ENCODE data around the gene USP6NL.
"Not testable (repeated sequence)": the region's sequence is repeated elsewhere in the genome, so short reads cannot be mapped to it uniquely, and the experiment has no call there.

USP6NL gene

DNA sequence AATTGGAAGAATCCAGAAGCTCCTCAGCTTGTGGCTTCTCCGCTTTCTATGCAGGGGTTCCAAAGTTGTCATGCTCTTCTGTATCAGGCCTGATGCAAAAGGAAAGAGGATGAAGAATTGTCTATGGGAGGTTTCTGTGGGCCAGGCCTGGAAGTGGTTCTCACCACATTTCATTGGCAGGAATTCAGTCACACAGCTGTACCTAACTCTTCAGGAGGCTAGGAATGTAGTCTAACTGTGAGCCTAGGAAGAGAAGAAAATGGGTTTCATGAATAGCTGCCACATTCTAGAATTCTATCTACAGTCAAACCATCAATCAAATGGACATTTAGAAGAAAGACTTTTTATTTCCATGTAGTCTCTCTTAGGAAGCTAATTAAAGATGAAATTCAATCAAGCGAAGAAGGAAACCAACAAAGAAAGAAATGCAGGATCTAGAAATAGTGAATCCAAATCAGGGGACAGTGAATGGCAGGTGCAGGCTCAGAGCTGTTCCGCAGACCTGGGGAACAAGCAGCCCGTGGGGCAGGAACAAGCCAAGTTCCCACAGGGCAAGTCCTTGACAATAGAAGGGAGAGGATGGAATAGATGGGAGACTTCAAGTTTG is 25.4 kb upstream of the USP6NL start:
- DNase-seq (ENCODE audit: low spot score), result no peak
- TF ChIP-seq, protein P1, sequence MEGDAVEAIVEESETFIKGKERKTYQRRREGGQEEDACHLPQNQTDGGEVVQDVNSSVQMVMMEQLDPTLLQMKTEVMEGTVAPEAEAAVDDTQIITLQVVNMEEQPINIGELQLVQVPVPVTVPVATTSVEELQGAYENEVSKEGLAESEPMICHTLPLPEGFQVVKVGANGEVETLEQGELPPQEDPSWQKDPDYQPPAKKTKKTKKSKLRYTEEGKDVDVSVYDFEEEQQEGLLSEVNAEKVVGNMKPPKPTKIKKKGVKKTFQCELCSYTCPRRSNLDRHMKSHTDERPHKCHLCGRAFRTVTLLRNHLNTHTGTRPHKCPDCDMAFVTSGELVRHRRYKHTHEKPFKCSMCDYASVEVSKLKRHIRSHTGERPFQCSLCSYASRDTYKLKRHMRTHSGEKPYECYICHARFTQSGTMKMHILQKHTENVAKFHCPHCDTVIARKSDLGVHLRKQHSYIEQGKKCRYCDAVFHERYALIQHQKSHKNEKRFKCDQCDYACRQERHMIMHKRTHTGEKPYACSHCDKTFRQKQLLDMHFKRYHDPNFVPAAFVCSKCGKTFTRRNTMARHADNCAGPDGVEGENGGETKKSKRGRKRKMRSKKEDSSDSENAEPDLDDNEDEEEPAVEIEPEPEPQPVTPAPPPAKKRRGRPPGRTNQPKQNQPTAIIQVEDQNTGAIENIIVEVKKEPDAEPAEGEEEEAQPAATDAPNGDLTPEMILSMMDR (IDR thresholded peaks at IDR 0.05; ENCODE audit: borderline replicate concordance, control extremely low read depth, extremely low read depth, insufficient read depth, missing control alignments), result no peak
- in situ Hi-C loops (cut with MboI; ENCODE audit: low sequenced_read_pairs, unreplicated experiment), result no loop called here

DNA sequence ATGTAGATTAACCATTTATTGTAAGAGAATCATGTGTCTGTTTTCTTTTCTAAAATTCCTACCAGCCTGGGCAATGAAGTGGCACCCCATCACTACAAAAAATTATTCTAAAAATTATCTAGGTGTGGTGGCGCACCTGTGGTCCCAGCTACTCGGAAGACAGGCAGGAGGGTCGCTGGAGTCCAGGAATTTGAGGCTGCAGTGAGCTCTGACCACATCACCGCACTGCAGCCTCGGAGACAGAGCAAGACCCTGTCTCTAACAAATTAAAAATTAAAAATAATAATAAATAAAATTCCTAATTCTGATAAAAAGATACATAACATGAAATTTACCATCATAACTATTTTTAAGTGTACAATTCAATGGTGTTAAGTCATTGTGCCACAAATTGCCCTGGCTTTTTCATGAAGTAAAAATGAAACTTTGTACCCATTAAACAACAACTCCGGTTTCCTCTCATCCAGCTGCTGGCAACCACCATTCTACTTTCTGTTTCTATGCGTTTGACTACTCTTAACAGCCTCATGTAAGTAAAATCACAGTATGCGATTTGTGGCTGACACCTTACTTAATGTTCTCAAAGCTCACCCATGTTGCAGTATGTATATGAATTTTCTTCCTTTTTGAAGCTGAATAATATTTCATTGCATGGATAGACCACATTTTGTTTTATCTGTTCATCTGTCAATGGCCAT is 20.6 kb upstream of the USP6NL start:
- TF ChIP-seq, protein P1 (IDR thresholded peaks at IDR 0.05; ENCODE audit: borderline replicate concordance, control extremely low read depth, extremely low read depth, insufficient read depth, missing control alignments), result no peak
- DNase-seq (ENCODE audit: low spot score), result peak; percentile 56
- in situ Hi-C loops (cut with MboI; ENCODE audit: low sequenced_read_pairs, unreplicated experiment), result no loop called here

DNA sequence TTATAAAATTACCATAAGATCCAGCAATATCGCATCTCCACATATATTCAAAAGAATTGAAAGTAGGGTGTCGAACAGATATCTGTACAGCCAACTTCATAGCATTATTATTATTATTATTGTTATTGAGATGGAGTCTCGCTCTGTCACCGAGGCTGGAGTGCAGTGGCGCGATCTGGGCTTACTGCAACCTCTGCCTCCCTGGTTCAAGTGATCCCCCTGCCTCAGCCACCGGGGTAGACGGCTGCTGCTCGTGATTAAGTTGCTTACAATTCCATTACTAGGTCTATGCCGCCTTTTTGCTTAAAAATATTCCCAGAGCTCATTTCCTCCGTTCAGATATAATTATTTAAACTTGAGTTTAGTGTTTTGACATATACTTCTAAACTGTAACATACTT is 19.8 kb upstream of the USP6NL start:
- in situ Hi-C loops (cut with MboI; ENCODE audit: low sequenced_read_pairs, unreplicated experiment), result no loop called here
- TF ChIP-seq, protein P1 (IDR thresholded peaks at IDR 0.05; ENCODE audit: borderline replicate concordance, control extremely low read depth, extremely low read depth, insufficient read depth, missing control alignments), result no peak
- DNase-seq (ENCODE audit: low spot score), result no peak

DNA sequence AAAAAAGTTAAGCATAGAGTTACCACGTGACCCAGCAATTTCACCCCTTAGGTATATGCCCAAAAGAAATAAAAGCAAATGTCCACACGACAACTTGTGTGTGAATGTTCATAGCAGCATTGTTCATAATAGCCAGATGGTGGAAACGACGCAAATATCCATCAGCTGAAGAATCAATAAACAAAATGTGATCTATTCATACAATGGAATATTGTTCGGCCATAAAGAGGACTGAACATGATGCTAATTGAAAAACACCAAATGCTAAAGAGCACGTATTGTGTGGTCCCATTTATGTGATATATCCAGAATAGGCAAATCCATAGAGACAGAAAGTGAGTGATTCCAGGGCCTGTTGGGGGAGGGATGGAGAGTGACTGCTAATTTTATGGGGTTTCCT is 18.3 kb upstream of the USP6NL start:
- in situ Hi-C loops (cut with MboI; ENCODE audit: low sequenced_read_pairs, unreplicated experiment), result no loop called here
- TF ChIP-seq, protein P1 (IDR thresholded peaks at IDR 0.05; ENCODE audit: borderline replicate concordance, control extremely low read depth, extremely low read depth, insufficient read depth, missing control alignments), result no peak
- no peak for DNase-seq (ENCODE audit: low spot score)

DNA sequence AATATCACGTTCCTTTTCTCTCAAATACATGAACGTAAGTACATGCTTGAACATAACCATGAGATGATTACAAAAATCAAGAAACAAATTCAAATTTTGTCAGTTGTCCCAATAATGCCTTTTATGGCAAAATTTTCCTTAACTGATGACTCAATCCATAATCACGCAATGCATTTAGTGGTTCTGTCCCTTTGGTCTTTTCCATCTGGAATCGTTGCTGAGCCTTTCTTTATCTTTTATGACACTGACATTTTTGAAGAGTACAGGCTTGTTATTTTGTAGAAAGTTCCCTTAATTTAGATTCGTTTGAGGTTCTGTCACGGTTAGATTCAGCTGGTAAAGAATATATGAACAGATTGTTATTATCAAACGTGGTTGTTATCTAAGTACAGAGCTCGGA is 16.5 kb upstream of the USP6NL start:
- in situ Hi-C loops (cut with MboI; ENCODE audit: low sequenced_read_pairs, unreplicated experiment); DNase-seq (ENCODE audit: low spot score): not testable (repeated sequence)

DNA sequence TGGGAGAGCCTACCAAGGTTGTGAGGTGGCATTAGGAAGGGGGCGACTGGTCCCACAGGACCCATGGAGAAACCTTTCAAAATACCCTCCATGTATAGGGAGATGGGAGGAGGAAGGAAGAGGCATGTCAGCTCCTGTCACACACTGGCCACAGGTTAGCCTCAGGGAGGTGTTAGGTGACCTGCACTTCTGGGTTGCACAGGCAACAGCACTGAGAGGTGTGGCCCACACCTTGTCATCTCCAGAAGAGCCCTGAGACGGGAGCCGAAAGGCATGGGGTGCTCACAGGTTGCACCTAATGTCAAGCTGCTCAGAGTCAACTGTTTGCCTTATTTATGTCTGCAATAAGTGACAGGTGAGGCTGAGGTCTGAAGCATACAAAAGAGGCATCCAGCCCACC is 14.6 kb upstream of the USP6NL start:
- TF ChIP-seq, protein P1 (IDR thresholded peaks at IDR 0.05; ENCODE audit: borderline replicate concordance, control extremely low read depth, extremely low read depth, insufficient read depth, missing control alignments), result no peak
- no peak for DNase-seq (ENCODE audit: low spot score)
- in situ Hi-C loops (cut with MboI; ENCODE audit: low sequenced_read_pairs, unreplicated experiment), result no loop called here

DNA sequence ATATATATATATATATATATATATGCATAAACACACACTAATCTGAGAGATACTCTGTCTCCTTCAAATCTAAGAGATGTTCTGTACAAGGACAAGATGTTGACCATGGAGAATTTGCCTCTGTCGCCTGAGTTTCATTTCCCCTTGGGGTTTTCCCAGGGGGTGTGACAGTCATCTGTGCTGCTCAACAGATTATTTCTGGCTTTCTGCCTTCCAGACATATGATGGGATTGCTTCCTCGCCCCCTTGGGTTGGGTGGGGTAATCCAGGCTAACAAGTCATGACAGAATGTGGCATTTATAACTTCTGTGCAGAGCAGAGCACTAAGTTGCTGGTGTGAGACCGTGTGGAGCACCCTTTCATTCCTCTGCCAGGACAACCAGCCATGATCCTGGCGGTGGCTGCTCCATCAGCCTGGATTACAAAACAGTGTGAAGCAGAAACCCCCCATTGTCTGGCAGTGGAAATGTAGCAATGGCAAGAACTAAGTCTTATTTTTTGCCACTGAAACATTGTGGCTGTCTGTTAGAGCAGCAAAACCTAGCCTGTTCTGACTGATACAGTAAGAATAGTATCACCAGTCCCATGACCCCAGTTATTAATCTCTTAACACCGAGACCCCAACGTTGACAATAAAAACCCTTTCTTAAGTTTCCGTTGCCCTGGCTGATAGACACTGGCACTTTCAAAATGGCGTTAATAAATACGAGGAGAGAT is 13.7 kb upstream of the USP6NL start:
- in situ Hi-C loops (cut with MboI; ENCODE audit: low sequenced_read_pairs, unreplicated experiment), result no loop called here
- peak; percentile 59 for DNase-seq (ENCODE audit: low spot score)
- TF ChIP-seq, protein P1 (IDR thresholded peaks at IDR 0.05; ENCODE audit: borderline replicate concordance, control extremely low read depth, extremely low read depth, insufficient read depth, missing control alignments), result no peak
